ENCODE results near the gene LPAR1. TPM values are rescaled to one million over a fixed set of nuclear protein-coding genes. Genes with fewer than 3 reads are reported as not detected.

Gene LPAR1
- total and polyA plus RNA-seq, 9 donors = 39.3 to 74.9 (median 51.8) TPM

DNA sequence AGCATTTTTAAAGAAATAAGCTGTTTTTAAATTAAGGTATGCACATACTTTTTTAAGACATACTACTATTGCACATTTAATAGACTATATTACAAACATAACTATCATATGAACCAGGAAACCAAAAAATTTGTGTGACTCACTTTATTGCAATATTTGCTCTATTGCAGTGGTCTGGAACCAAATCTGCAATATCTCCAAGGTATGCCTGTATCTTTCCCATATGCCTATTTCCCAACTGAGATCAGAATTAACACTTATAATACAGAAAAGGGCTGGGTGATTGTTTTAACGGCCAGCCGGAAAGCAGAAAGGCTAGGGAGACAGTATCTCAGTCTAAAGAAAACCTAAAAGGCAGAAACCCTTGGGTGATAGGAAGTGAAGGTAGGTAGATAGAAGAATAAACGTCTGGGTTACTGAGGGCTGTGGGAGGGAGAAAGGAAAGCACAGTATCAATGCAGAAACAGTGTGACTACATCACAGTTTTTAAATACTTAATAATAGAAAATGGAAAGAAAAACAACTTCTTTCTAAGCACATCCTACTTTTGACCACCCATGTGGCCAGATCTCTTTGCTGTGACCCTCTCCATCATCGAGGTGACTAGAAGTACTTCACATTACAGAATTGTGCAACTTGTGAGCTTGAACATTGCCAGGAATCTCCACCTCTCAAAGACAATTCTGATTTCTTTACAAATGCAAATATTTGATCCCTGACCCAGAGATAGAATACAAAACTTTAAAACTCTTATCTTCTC lies 126.4 kb downstream of the LPAR1 start:
- WGBS (ENCODE audit: insufficient coverage) = 60% methylated on average over 1 of the region's 4 CpGs
- Histone ChIP-seq H3K9me3 (replicated peaks; ENCODE audit: control insufficient read depth, low read depth, low read length) (peaks cover 22% of the 10 kb centered on the region), H3K4me3 (ENCODE audit: low read length) (no peak overlapping the region), H3K4me1 (ENCODE audit: control insufficient read depth, insufficient read depth, low read length) (no peaks in the 10 kb centered on the region), H3K36me3 (ENCODE audit: control insufficient read depth, insufficient read depth, low read length) (peaks cover 3% of the 10 kb centered on the region), H3K27me3 (ENCODE audit: control insufficient read depth, insufficient read depth, low read length) (no peaks in the 10 kb centered on the region), H3K27ac (ENCODE audit: low read length) (no peak overlapping the region)
- DNase-seq = peak; percentile 38

DNA sequence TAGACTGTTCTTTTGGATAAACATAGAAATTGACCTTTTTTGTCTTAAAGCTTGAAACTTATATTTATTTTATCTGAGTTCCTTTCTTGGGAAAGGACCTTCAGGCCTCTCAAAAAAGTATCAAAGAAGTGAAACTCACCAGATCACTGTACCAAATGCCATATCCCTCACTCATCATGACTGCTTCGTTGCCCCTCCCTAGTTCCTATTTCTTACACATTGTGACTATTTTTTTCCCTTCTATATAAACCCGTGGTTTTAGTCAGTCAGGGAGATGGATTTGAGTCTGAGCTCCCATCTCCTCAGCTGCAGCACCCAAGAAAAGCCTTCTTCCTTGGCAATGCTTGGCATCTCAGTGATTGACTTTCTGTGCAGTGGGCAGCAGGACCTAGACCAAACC lies 129.4 kb downstream of the LPAR1 start:
- no peaks in the 10 kb centered on the region for H3K4me1 ChIP-seq (ENCODE audit: control insufficient read depth, insufficient read depth, low read length)
- peaks cover 3% of the 10 kb centered on the region for H3K36me3 ChIP-seq (ENCODE audit: control insufficient read depth, insufficient read depth, low read length)
- no peak for DNase-seq
- no peak overlapping the region for H3K4me3 ChIP-seq (ENCODE audit: low read length)
- WGBS (ENCODE audit: insufficient coverage) = 71% methylated on average over 1 of the region's 2 CpGs
- H3K27me3 ChIP-seq (ENCODE audit: control insufficient read depth, insufficient read depth, low read length) = no peaks in the 10 kb centered on the region
- no peak overlapping the region for H3K27ac ChIP-seq (ENCODE audit: low read length)
- H3K9me3 ChIP-seq (replicated peaks; ENCODE audit: control insufficient read depth, low read depth, low read length) = peaks cover 22% of the 10 kb centered on the region

DNA sequence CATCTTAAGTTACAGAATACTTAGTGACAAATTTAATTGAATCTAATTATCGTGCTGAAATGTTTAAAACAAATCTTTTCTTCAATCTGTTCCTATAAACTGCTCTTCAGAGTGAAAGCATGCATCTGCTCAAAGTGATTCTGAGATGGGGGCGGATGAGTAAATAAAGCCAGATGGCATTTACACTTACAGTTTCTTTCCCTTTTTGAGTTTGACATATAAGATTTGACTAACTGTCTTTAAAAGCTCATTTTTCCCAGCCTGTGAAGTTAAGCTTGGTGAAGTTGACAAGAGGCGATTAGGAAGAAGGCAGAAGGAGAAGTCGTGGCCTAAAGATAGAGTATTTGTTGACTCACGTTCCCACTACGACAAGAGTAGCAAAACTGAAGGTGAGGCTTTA lies 137.4 kb downstream of the LPAR1 start:
- Histone ChIP-seq H3K9me3 (replicated peaks; ENCODE audit: control insufficient read depth, low read depth, low read length) (peaks cover 5% of the 10 kb centered on the region), H3K4me3 (ENCODE audit: low read length) (no peak overlapping the region), H3K4me1 (ENCODE audit: control insufficient read depth, insufficient read depth, low read length) (peaks cover 5% of the 10 kb centered on the region), H3K27ac (ENCODE audit: low read length) (peak overlapping the region; percentile 15), H3K27me3 (ENCODE audit: control insufficient read depth, insufficient read depth, low read length) (no peaks in the 10 kb centered on the region), H3K36me3 (ENCODE audit: control insufficient read depth, insufficient read depth, low read length) (no peaks in the 10 kb centered on the region)
- WGBS (ENCODE audit: insufficient coverage) = 53% methylated on average over 3 of the region's 6 CpGs
- peak; percentile 53 for DNase-seq

DNA sequence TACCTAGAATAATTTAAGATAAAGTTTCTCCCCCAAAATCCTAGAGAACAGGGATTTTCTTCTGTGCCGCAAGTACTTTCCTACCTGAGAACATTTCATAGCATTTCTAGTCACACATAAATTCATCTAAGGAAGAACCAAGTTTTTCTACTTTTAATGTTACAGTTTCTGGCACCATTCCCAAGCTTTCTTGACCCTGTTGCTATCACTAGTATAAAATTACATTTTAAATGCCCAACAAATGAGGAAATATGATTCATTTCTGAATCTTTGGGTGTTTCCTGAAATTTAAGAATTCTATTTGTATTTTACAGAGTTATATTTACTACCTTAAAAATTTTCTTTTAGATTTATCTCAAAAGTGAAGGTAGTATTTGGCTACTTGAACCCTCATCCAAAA lies 137.8 kb downstream of the LPAR1 start:
- peaks cover 8% of the 10 kb centered on the region for H3K4me1 ChIP-seq (ENCODE audit: control insufficient read depth, insufficient read depth, low read length)
- WGBS (ENCODE audit: insufficient coverage) = 100% methylated on average over 1 of the region's 1 CpG
- no peak overlapping the region for H3K4me3 ChIP-seq (ENCODE audit: low read length)
- no peaks in the 10 kb centered on the region for H3K36me3 ChIP-seq (ENCODE audit: control insufficient read depth, insufficient read depth, low read length)
- H3K27ac ChIP-seq (ENCODE audit: low read length) = peak overlapping the region; percentile 15
- no peaks in the 10 kb centered on the region for H3K27me3 ChIP-seq (ENCODE audit: control insufficient read depth, insufficient read depth, low read length)
- peak; percentile 45 for DNase-seq
- H3K9me3 ChIP-seq (replicated peaks; ENCODE audit: control insufficient read depth, low read depth, low read length) = peaks cover 5% of the 10 kb centered on the region

DNA sequence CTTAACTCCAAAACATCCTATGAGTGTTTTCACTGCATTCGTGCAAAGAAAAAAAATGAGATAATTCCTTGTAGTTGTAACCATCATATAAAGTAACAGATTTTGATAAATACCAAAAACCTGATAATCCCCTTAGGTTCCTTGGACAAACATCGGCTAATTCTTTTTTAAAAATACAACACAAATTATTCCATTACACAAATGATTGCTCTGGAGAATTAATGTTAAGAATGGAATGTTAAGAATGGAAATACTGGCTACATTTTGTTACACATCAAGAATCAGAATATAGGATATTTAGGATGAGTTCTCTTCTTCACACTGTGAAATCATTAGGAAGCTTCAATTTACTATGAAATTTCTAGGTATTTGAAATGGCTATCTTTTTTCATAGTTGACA lies 139.4 kb downstream of the LPAR1 start:
- no CpG with 5 or more reads among the region's 2 CpGs for WGBS (ENCODE audit: insufficient coverage)
- Histone ChIP-seq H3K9me3 (replicated peaks; ENCODE audit: control insufficient read depth, low read depth, low read length) (peaks cover 5% of the 10 kb centered on the region), H3K27ac (ENCODE audit: low read length) (no peak overlapping the region), H3K4me1 (ENCODE audit: control insufficient read depth, insufficient read depth, low read length) (peaks cover 16% of the 10 kb centered on the region), H3K36me3 (ENCODE audit: control insufficient read depth, insufficient read depth, low read length) (no peaks in the 10 kb centered on the region), H3K4me3 (ENCODE audit: low read length) (no peak overlapping the region), H3K27me3 (ENCODE audit: control insufficient read depth, insufficient read depth, low read length) (no peaks in the 10 kb centered on the region)
- DNase-seq = peak; percentile 63

DNA sequence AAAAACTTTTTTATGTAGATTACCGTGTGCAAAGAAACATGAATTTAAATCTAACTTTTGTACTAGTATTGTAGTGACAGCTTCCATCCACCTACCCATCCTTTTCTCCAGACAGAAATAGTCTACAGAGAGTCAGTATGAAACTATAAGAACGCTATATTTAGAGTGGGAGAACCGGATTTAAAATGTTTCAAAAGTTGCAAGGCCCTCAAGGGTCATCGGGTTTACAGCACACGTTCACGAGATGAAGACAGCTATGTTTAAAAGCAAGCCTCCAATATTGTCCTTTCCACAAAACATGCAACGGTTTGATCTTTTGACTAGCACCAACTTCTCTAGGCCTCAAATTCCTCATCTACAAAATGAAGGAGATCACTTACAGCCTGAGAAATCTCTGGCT lies 139.9 kb downstream of the LPAR1 start:
- peak; percentile 56 for DNase-seq
- Histone ChIP-seq H3K4me3 (ENCODE audit: low read length) (no peak overlapping the region), H3K9me3 (replicated peaks; ENCODE audit: control insufficient read depth, low read depth, low read length) (peaks cover 5% of the 10 kb centered on the region), H3K27ac (ENCODE audit: low read length) (peak overlapping the region; percentile 57), H3K36me3 (ENCODE audit: control insufficient read depth, insufficient read depth, low read length) (peaks cover 3% of the 10 kb centered on the region), H3K27me3 (ENCODE audit: control insufficient read depth, insufficient read depth, low read length) (no peaks in the 10 kb centered on the region), H3K4me1 (ENCODE audit: control insufficient read depth, insufficient read depth, low read length) (peaks cover 16% of the 10 kb centered on the region)
- 20% methylated on average over 2 of the region's 7 CpGs for WGBS (ENCODE audit: insufficient coverage)

DNA sequence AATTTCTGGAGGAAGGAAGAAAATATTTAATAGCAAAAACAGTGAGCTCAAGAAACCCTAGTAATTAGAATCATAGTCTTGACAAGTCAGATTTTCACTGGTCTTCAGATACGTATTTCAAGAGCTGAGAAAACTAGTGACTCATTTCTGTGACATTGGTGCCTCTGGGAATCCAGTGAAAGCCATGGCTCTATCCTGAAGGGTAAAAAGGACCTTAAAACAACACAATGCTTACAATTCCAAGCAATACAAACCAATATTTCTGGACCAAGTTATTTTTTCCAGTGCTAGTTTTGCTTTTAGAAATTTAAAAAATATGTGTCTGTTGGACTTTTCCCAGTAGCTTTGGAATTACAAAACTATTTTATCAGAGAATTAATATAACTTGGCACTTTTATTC lies 140.3 kb downstream of the LPAR1 start:
- Histone ChIP-seq H3K9me3 (replicated peaks; ENCODE audit: control insufficient read depth, low read depth, low read length) (peaks cover 5% of the 10 kb centered on the region), H3K27me3 (ENCODE audit: control insufficient read depth, insufficient read depth, low read length) (no peaks in the 10 kb centered on the region), H3K36me3 (ENCODE audit: control insufficient read depth, insufficient read depth, low read length) (peaks cover 3% of the 10 kb centered on the region), H3K27ac (ENCODE audit: low read length) (peak overlapping the region; percentile 57), H3K4me1 (ENCODE audit: control insufficient read depth, insufficient read depth, low read length) (peaks cover 16% of the 10 kb centered on the region), H3K4me3 (ENCODE audit: low read length) (no peak overlapping the region)
- DNase-seq = peak; percentile 58
- no CpG with 5 or more reads among the region's 1 CpG for WGBS (ENCODE audit: insufficient coverage)

DNA sequence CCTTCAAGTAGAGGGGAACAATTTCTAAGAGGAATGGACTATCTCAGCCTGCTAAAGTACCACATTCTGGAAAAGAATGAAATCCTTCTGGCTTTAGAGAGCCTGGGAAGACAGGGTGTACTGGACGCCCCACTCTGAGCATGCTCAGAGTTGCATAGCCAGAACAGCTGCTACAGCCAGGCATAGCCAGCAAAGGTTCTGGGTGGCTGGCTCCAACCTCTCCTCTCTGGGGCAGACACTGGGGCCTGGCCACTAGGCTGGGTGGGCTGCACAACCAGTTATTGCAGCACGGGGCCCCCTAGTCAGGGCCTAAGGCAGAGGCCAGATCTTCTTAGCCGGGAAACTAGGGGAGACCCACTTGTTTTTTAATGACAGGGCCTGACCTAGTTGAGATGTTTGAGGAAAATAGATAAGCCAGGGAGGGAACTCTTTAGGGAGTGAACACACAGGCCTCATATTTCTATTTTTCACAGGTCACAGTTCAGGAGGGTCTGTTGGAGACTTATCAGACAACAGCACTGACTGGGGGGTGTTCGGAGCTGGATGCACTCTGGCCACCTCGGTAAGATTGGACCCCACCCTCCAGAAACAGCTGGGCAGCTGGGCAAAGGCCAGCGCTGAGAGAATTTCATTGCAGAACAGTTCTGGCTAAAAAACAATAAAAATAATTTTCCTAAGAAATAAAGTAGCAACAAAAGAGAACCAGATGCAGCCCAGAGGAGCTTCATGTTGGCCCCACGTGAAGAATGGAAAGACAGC lies 142.9 kb downstream of the LPAR1 start:
- no peaks in the 10 kb centered on the region for H3K27me3 ChIP-seq (ENCODE audit: control insufficient read depth, insufficient read depth, low read length)
- H3K27ac ChIP-seq (ENCODE audit: low read length) = peak overlapping the region; percentile 72
- H3K4me3 ChIP-seq (ENCODE audit: low read length) = no peak overlapping the region
- DNase-seq = peak; percentile 86
- H3K4me1 ChIP-seq (ENCODE audit: control insufficient read depth, insufficient read depth, low read length) = peaks cover 13% of the 10 kb centered on the region
- H3K36me3 ChIP-seq (ENCODE audit: control insufficient read depth, insufficient read depth, low read length) = peaks cover 3% of the 10 kb centered on the region
- H3K9me3 ChIP-seq (replicated peaks; ENCODE audit: control insufficient read depth, low read depth, low read length) = no peaks in the 10 kb centered on the region
- 38% methylated on average over 4 of the region's 7 CpGs for WGBS (ENCODE audit: insufficient coverage)

DNA sequence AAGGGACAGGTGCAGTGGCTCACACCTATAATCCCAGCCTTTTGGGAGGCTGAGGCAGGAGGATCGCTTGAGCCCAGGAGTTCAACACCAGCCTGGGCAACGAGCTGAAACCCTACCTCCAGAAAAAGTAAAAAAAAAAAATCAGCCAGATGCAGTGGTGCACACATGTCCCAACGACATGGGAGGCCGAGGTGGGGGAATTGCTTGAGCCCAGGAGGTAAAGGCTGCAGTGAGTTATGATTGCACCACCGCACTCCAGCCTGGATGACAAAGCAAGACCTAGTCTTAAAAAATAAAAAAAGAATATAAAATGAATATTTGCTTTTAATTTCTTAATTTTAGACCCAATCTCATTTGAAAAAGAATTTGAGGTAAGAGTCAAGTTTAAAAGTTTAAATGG lies 143.5 kb downstream of the LPAR1 start:
- no peaks in the 10 kb centered on the region for H3K27me3 ChIP-seq (ENCODE audit: control insufficient read depth, insufficient read depth, low read length)
- H3K27ac ChIP-seq (ENCODE audit: low read length) = peak overlapping the region; percentile 72
- DNase-seq = no peak
- H3K4me3 ChIP-seq (ENCODE audit: low read length) = no peak overlapping the region
- peaks cover 3% of the 10 kb centered on the region for H3K36me3 ChIP-seq (ENCODE audit: control insufficient read depth, insufficient read depth, low read length)
- H3K4me1 ChIP-seq (ENCODE audit: control insufficient read depth, insufficient read depth, low read length) = peaks cover 13% of the 10 kb centered on the region
- WGBS (ENCODE audit: insufficient coverage) = no CpG with 5 or more reads among the region's 5 CpGs
- no peaks in the 10 kb centered on the region for H3K9me3 ChIP-seq (replicated peaks; ENCODE audit: control insufficient read depth, low read depth, low read length)

DNA sequence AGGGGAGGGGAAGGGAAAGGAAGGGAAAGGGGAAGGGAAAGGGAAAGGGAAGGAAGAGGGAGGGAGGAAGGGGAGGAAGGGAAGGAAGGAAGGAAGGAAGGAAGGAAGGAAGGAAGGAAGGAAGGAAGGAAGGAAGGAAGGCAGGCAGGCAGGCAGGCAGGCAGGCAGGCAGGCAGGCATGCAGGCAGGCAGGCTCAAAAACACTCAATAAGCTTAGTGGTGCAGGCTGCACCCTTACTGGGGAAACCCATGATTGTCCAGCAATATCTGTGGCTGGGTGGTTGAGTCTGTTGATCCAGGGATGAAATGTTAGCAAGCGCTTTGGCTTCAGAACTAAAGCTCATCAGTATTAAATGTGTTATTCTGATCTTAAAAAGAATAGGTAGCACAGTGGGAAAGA lies 145.6 kb downstream of the LPAR1 start:
- no peak overlapping the region for H3K4me3 ChIP-seq (ENCODE audit: low read length)
- H3K36me3 ChIP-seq (ENCODE audit: control insufficient read depth, insufficient read depth, low read length) = peaks cover 3% of the 10 kb centered on the region
- WGBS (ENCODE audit: insufficient coverage) = no CpG with 5 or more reads among the region's 1 CpG
- H3K27ac ChIP-seq (ENCODE audit: low read length) = no peak overlapping the region
- DNase-seq = no peak
- H3K4me1 ChIP-seq (ENCODE audit: control insufficient read depth, insufficient read depth, low read length) = peaks cover 12% of the 10 kb centered on the region
- H3K27me3 ChIP-seq (ENCODE audit: control insufficient read depth, insufficient read depth, low read length) = no peaks in the 10 kb centered on the region
- H3K9me3 ChIP-seq (replicated peaks; ENCODE audit: control insufficient read depth, low read depth, low read length) = no peaks in the 10 kb centered on the region
